Measurements from ENCODE around the gene APOC1. TPM values are rescaled to one million over a fixed set of nuclear protein-coding genes. Genes with fewer than 3 reads are reported as not detected.

Gene APOC1
- polyA plus RNA-seq, 1 of the 3 experiments (the other 2 are of a cell fraction) = 2.7 TPM

DNA sequence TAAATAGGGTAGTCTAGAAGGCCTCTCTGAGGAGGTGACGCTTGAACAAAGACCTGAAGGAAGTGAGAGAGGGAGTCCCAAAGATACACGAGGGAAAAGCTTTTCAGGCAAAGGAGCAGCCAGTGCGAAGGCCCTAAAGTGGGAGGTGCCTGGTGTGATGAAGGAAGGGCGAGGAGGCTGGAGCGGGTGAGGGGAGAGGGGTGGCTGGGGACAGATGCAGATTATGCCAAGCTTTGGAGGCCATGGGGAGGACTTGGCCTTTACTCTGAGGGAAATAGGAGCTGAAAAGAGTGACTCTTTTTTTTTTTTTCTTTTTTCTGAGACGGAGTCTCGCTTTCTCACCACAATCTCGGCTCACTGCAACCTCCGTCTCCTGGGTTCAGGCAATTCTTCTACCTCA is 43.7 kb downstream of the APOC1 start:
- H3K79me2 ChIP-seq (ENCODE audit: insufficient read depth) = peaks cover 80% of the 10 kb centered on the region
- H3K4me2 ChIP-seq = 0 out of 2 replicates have a peak overlapping the region, but pooled peaks have one; percentile 93
- no peaks in the 10 kb centered on the region for H3K27me3 ChIP-seq (ENCODE audit: insufficient read depth)
- TF ChIP-seq TEAD4 (IDR thresholded peaks at IDR 0.05; ENCODE audit: borderline replicate concordance, insufficient read depth) (no peak), EZH2phosphoT487 (IDR thresholded peaks at IDR 0.05; ENCODE audit: borderline replicate concordance, low read depth) (no peak), MXI1 (IDR thresholded peaks at IDR 0.05; ENCODE audit: low read depth, low read length) (no peak), TAF1 (IDR thresholded peaks at IDR 0.05; ENCODE audit: borderline replicate concordance, low read depth, low read length) (no peak), FOXM1 (IDR thresholded peaks at IDR 0.05; ENCODE audit: low read depth) (no peak), TCF12 (IDR thresholded peaks at IDR 0.05) (no peak), RAD21 (IDR thresholded peaks at IDR 0.05; ENCODE audit: low read length) (no peak), JUND (IDR thresholded peaks at IDR 0.05) (no peak), FOSL2 (IDR thresholded peaks at IDR 0.05; ENCODE audit: borderline replicate concordance, low read depth) (no peak)
- TF ChIP-seq, protein P1, sequence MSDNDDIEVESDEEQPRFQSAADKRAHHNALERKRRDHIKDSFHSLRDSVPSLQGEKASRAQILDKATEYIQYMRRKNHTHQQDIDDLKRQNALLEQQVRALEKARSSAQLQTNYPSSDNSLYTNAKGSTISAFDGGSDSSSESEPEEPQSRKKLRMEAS (IDR thresholded peaks at IDR 0.05; ENCODE audit: low read depth) = no peak
- TF ChIP-seq, protein P2, sequence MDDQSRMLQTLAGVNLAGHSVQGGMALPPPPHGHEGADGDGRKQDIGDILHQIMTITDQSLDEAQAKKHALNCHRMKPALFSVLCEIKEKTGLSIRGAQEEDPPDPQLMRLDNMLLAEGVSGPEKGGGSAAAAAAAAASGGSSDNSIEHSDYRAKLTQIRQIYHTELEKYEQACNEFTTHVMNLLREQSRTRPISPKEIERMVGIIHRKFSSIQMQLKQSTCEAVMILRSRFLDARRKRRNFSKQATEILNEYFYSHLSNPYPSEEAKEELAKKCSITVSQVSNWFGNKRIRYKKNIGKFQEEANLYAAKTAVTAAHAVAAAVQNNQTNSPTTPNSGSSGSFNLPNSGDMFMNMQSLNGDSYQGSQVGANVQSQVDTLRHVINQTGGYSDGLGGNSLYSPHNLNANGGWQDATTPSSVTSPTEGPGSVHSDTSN (IDR thresholded peaks at IDR 0.05) = no peak
- no peak for DNase-seq
- ChIA-PET CTCF (interaction anchor here (1.1 to 1.5 kb wide), 2 partner anchors 13 to 32 kb away, joined by 3 read pairs; no protein-coding TSS in a partner anchor), POLR2A (no interaction called here)
- 90% methylated on average over 9 of the region's 9 CpGs for WGBS (ENCODE audit: low lambda C conversion rate)
- H3K9me2 ChIP-seq = no peaks in the 10 kb centered on the region
- peaks cover 62% of the 10 kb centered on the region for H4K20me1 ChIP-seq (ENCODE audit: insufficient read depth)
- peaks cover 0 to 25% of the 10 kb centered on the region in 2 experiments; a peak in 2 of 4 replicates for H3K4me1 ChIP-seq (ENCODE audit: control insufficient read depth in 1 of 2, insufficient read depth in 2 of 2, low read depth in 1 of 2, low read length in 1 of 2)
- H3K9me3 ChIP-seq = no peaks in the 10 kb centered on the region
- no peak overlapping the region for H2AFZ ChIP-seq (ENCODE audit: low read depth)
- H3K36me3 ChIP-seq (replicated peaks in 1 of 2; ENCODE audit: control insufficient read depth in 1 of 2, insufficient read depth in 2 of 2, low read length in 1 of 2) = peaks cover 4 to 12% of the 10 kb centered on the region in 2 experiments
- peaks cover 6% of the 10 kb centered on the region for H3F3A ChIP-seq (replicated peaks; ENCODE audit: insufficient read depth)
- H3K9ac ChIP-seq = no peak overlapping the region
- no peak overlapping the region for H3K27ac ChIP-seq (ENCODE audit: low read depth in 2 of 2, low read length in 1 of 2)
- H3K4me3 ChIP-seq (ENCODE audit: low read depth in 2 of 2, low read length in 1 of 2) = no peak overlapping the region

DNA sequence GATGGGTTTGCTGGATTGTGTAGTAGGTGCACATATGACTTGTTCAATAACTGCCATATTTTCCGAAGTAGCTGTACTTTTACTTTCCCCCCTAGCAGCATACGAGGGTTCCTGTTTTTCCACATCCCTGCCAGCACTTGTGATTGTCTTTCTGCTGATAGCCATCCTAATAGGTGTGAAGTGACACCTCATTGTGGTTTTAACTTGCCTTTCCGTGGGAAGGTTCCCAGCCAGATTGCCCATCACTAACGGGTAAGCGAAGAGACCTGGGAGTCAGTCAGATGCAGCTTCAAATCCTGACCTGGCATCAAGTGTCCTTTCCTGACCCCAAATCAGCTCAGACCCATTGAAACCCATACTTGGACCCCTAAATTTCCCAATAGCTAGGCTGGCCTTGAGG is 45.3 kb downstream of the APOC1 start:
- H2AFZ ChIP-seq (ENCODE audit: low read depth) = no peak overlapping the region
- peaks cover 62% of the 10 kb centered on the region for H4K20me1 ChIP-seq (ENCODE audit: insufficient read depth)
- no peaks in the 10 kb centered on the region for H3K9me3 ChIP-seq
- peaks cover under 1% of the 10 kb centered on the region for H3F3A ChIP-seq (replicated peaks; ENCODE audit: insufficient read depth)
- 89% methylated on average over 5 of the region's 5 CpGs for WGBS (ENCODE audit: low lambda C conversion rate)
- CTCF ChIA-PET = interaction anchor here (0.5 to 1.8 kb wide), 8 partner anchors 8 to 722 kb away, joined by 3 to 4 read pairs (median 3); no protein-coding TSS in a partner anchor
- TF ChIP-seq TEAD4 (IDR thresholded peaks at IDR 0.05; ENCODE audit: borderline replicate concordance, insufficient read depth) (no peak), SIN3A (IDR thresholded peaks at IDR 0.05; ENCODE audit: borderline replicate concordance, low read depth, low read length) (no peak), JUND (IDR thresholded peaks at IDR 0.05) (no peak), MXI1 (IDR thresholded peaks at IDR 0.05; ENCODE audit: low read depth, low read length) (no peak), RAD21 (IDR thresholded peaks at IDR 0.05; ENCODE audit: low read length) (no peak), NFIC (IDR thresholded peaks at IDR 0.05; ENCODE audit: borderline replicate concordance) (no peak), TAF1 (IDR thresholded peaks at IDR 0.05; ENCODE audit: borderline replicate concordance, low read depth, low read length) (no peak), FOXJ3 (CRISPR knock-in tag; IDR thresholded peaks at IDR 0.05) (no peak), GATA2 (CRISPR knock-in tag; IDR thresholded peaks at IDR 0.05) (no peak), TCF12 (IDR thresholded peaks at IDR 0.05) (no peak), NRF1 (IDR thresholded peaks at IDR 0.05; ENCODE audit: low read depth, low read length) (no peak), POLR2AphosphoS5 (IDR thresholded peaks at IDR 0.05; ENCODE audit: low read depth, low read length) (no peak)
- TF ChIP-seq, protein P3, sequence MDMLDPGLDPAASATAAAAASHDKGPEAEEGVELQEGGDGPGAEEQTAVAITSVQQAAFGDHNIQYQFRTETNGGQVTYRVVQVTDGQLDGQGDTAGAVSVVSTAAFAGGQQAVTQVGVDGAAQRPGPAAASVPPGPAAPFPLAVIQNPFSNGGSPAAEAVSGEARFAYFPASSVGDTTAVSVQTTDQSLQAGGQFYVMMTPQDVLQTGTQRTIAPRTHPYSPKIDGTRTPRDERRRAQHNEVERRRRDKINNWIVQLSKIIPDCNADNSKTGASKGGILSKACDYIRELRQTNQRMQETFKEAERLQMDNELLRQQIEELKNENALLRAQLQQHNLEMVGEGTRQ (IDR thresholded peaks at IDR 0.05; ENCODE audit: borderline replicate concordance, low read depth, low read length) = no peak
- TF ChIP-seq, protein P2 (IDR thresholded peaks at IDR 0.05) = no peak
- TF ChIP-seq, protein P1 (IDR thresholded peaks at IDR 0.05; ENCODE audit: low read depth) = no peak
- TF ChIP-seq, protein P4, sequence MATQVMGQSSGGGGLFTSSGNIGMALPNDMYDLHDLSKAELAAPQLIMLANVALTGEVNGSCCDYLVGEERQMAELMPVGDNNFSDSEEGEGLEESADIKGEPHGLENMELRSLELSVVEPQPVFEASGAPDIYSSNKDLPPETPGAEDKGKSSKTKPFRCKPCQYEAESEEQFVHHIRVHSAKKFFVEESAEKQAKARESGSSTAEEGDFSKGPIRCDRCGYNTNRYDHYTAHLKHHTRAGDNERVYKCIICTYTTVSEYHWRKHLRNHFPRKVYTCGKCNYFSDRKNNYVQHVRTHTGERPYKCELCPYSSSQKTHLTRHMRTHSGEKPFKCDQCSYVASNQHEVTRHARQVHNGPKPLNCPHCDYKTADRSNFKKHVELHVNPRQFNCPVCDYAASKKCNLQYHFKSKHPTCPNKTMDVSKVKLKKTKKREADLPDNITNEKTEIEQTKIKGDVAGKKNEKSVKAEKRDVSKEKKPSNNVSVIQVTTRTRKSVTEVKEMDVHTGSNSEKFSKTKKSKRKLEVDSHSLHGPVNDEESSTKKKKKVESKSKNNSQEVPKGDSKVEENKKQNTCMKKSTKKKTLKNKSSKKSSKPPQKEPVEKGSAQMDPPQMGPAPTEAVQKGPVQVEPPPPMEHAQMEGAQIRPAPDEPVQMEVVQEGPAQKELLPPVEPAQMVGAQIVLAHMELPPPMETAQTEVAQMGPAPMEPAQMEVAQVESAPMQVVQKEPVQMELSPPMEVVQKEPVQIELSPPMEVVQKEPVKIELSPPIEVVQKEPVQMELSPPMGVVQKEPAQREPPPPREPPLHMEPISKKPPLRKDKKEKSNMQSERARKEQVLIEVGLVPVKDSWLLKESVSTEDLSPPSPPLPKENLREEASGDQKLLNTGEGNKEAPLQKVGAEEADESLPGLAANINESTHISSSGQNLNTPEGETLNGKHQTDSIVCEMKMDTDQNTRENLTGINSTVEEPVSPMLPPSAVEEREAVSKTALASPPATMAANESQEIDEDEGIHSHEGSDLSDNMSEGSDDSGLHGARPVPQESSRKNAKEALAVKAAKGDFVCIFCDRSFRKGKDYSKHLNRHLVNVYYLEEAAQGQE (IDR thresholded peaks at IDR 0.05; ENCODE audit: low read depth, low read length) = no peak
- H3K79me2 ChIP-seq (ENCODE audit: insufficient read depth) = peaks cover 77% of the 10 kb centered on the region
- DNase-seq = no peak
- no peak overlapping the region for H3K9ac ChIP-seq
- no peak overlapping the region for H3K4me2 ChIP-seq
- peaks cover 4 to 15% of the 10 kb centered on the region in 2 experiments for H3K36me3 ChIP-seq (replicated peaks in 1 of 2; ENCODE audit: control insufficient read depth in 1 of 2, insufficient read depth in 2 of 2, low read length in 1 of 2)
- POLR2A ChIA-PET = no interaction called here
- no peak overlapping the region for H3K27ac ChIP-seq (ENCODE audit: low read depth in 2 of 2, low read length in 1 of 2)
- H3K9me2 ChIP-seq = no peaks in the 10 kb centered on the region
- H3K4me3 ChIP-seq (ENCODE audit: low read depth in 2 of 2, low read length in 1 of 2) = no peak overlapping the region
- H3K4me1 ChIP-seq (ENCODE audit: control insufficient read depth in 1 of 2, insufficient read depth in 2 of 2, low read depth in 1 of 2, low read length in 1 of 2) = peaks cover 0 to 20% of the 10 kb centered on the region in 2 experiments; a peak in 2 of 4 replicates
- no peaks in the 10 kb centered on the region for H3K27me3 ChIP-seq (ENCODE audit: insufficient read depth)
